Fibroblast of skin of back (primary cell): ENCODE measurements around the gene PRCD.

Experiments used
- DNase-seq: peaks from one replicate; pipeline ENCODE4 v3.0.0-alpha.2; 2013

Gene PRCD

DNA sequence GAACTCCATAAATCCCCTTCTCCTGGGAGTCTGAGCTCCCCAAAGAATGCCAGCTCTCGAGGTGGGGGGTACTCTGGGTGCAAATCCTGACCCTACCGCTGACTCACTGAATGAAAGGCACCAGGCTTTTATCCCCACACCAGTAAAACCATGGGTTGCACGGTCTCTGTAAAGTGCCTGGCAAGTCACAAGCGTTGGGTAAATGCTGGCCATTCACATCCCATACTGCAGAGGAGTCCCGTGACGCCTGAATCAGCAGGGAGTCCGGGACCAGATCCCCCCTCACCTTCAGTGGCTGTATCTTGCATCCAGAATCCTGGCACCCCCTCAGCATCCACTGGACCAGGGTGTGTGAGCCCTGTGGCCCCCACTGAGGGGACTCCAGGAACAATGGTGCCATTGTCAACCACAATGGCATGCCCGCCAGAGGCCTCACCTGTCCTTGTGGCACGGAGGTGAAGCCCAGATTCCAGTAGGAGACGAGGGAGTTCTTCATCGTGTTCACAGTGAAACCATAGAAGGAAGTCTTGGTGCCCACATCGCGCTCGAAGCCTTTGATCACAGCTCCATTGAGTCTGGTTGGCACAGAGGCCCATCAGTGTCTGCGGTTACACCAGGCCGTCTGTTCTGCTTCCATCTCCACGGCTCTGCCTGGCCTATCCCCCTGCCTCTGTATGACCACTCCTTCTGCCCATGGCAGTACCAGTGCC, 32.5 kb downstream of the PRCD start:
- no peak for DNase-seq

DNA sequence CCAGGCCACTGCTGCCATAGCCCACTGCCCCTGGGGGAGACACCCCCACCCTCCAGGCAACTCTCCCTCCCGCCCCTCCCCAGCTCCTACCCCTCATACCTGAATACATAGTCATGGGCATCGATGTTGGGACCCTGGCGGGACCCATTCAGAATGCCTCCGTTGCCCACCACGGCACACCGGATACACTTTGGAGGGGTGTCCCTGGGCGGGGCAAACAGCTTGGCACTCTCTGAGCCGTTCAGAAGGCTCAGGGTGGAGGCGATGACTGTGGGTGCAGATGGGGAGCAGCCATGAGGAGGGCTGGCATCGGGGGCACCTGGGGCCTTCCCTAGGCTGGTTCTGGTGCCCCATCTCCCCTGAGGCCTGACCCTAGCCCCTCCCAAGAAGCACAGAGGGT, 33.3 kb downstream of the PRCD start:
- DNase-seq: no peak

DNA sequence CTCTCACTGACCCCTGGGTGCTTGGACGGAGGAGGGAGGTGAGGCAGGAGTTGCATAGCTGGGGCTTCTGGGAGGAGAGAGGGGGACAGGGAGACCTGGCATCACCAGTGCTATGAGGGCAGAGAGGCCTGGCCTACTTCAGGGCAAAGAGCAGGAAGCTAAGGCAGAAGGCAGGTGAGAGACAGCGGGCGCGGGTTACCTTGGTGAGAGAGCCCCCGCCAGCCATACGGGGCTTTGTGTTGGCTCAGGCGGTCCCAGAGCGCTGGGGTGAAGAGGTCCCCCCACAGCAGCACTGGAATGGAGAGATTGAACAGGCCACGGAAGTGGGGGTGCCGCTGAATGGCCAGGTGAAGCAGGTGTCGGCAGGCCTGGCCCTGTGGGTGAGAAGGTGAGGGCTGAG, 34.3 kb downstream of the PRCD start:
- DNase-seq: no peak

DNA sequence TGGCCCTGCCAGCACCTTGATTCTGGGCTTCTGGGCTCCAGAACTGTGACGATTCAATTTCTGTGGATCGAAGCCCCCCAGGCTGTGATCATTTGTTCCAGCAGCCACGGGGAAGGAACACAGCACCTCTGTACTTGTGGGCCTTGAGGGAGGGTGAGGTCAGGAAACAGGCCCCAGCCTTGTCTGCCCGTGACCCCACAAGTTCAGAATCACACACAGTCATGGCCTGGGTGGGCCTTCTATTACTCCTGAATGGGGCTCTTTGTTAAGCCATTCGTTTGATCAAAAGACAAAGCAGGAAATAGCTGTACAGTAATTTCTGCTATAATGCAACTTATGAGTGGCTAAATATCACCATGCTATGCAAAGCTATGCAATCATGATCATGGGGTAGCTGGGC, 35.7 kb downstream of the PRCD start:
- no peak for DNase-seq

DNA sequence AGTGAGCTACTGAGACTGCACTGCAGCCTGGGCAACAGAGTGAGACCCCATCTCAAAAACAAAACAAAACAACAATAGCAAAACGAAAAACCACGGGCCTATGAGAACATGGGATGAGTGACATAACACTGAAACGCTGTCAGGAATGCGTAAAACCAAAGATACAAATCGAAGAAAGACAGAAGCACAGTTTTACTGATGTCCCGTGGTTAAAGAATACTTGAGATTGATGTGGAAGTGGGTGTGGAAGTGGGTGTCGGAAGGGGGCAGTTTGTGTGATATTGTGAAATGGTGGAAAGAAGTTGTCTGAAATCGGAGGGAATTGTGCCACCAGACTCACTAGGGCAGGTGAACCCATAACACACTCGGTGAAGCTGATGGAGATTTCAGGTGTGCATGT, 36.3 kb downstream of the PRCD start:
- no peak for DNase-seq

DNA sequence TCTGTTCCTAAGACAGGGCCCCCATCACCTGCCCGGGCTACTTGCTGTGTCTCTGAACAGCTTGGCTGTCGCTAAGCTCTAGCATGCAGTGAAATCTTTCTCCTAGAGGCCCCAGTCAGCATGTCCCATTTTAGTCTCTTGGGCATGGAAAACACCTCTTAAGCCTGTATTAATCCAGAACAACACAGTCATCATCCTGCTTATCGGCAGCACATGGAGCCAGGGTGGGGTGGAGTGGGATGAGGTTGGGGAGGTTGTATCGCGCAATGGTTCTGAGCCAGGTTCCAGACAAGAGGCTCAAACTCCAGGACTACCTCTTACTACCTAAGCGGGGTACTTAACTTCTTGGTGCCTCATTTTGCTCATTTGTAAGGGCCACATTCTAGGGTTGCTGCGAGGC, 38.0 kb downstream of the PRCD start:
- no peak for DNase-seq

DNA sequence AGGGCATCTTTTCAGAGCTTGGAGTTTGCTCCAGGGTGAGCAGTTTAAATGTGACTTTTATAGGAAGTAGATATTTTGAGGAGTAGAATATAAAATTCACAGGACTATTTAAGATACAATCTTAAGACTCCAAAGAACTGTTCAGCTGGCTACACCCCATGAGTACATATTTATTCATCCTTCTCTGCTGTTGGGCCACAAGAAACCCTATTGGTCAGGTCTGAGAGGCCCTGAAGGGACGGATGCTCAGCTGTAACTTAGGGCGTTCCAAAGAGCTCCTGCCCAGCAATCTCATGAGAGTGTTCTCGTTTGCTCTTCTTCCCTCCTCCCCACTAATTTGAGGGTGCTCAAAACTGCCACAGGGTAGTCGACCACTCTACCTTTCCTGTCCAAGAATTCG, 38.5 kb downstream of the PRCD start:
- DNase-seq: peak; percentile 17

DNA sequence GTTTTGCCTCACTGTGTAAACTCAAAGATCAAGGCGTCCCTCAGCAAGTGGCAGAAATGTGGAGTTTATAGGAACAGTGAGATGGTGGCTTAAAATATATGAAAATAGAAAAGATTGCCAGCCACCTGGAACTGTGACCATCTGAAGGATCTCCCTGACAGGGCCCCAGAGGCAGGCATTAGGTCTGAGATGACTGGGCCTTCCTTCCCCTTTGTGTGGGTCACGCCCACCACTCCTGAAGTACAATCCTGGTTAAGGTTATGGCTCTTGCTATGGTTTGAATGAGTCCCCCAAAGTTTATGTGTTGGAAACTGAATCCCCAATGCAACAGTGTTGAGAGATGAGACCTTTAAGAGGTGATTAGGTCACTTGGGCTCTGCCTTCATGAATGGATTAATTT, 39.4 kb downstream of the PRCD start:
- no peak for DNase-seq

DNA sequence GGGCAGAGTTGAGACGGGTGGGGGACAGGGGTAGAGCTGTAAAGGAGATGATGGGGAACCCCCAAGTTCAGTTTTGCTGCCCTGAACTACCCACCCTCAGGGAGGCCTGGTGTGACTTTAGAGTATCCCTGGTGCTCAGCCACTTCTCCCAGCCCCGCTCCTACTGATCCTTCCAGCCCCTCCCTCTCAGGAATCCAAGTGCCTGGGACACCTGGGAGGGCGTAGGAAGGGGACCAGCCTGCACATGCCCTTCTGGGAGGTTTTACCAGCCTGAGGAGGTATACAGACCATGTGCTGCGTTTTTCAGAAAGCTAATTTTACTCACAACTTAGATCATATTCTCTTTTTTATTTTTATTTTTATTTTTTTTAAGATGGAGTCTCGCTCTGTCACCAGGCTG, 41.7 kb downstream of the PRCD start:
- DNase-seq: no peak

DNA sequence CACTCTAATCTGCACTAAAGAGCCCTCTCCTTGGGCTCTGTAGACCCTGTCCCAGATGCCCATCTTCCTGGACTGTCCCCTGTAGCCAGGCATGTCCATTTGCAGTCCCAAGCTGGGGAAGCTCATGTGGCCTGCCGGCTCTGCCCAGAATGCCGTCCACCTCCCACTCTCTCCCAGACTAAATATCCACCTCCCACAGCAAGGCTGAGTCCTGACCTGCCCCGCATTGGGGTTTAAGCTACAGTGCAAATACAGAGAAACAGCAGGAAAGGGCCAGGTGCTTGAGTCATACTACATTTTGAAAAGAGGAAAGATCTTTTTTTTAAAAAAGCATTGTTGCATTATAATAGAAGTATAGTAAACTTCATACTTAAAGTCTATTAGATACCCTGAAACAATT, 42.8 kb downstream of the PRCD start:
- no peak for DNase-seq

DNA sequence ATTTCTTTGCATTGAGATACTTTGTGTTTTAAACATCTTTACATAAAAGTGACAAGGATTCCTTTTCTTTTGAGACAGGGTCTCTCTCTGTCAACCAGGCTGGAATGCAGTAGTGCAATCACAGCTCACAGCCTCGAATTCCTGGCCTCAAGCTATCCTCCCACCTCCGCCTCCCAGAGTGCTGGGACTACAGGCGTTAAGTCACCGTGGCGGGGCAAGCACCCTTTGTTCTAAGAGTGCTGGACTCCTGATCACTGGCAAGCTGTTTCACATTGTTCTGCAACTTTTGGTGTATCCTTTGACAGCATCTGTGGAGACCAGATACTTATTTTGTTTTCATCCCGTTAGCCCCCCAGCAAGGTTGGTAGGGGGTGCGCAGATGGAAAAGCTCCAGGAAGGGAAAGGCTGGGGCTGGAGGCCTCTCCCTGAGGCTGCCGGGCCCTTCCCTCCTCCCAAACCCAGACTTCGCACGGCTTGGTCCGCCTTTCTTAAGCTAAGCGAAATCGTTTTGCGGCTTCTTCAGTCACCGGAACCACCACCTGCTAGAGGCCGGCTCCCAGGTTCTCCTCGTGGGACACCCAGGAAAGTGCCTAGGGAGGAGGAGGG, 44.7 kb downstream of the PRCD start:
- DNase-seq: no peak

DNA sequence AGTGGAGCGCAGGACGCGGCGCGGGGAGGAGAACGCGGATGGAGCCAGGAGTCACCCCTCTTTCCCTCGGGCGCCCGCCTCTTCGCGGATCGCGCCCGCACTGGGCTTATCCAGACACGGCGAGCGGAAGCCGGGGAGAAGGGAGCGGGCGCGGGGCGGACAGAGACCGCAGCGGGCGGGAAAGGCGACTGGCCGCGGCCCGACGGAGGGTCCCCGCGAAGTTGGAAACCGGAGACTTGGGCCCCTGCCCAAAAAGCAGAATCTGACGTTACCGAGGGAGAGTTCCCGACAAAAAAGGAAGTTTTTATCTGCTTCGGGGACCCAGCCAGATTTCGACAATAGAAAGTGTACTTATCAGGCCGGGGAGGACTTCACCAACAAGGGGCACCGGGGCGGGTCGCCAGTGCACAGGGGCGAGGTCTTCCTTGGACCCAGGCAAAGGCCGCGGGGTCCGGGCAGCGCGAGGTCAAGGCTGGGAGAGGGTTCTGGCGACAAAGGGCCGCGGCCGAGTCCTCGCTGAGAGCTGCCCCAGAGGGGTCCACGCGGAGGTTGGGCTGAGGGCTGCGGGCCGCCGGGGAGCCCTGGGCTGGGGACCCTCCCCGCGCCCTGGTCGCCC, 45.3 kb downstream of the PRCD start:
- DNase-seq: peak; percentile 7

DNA sequence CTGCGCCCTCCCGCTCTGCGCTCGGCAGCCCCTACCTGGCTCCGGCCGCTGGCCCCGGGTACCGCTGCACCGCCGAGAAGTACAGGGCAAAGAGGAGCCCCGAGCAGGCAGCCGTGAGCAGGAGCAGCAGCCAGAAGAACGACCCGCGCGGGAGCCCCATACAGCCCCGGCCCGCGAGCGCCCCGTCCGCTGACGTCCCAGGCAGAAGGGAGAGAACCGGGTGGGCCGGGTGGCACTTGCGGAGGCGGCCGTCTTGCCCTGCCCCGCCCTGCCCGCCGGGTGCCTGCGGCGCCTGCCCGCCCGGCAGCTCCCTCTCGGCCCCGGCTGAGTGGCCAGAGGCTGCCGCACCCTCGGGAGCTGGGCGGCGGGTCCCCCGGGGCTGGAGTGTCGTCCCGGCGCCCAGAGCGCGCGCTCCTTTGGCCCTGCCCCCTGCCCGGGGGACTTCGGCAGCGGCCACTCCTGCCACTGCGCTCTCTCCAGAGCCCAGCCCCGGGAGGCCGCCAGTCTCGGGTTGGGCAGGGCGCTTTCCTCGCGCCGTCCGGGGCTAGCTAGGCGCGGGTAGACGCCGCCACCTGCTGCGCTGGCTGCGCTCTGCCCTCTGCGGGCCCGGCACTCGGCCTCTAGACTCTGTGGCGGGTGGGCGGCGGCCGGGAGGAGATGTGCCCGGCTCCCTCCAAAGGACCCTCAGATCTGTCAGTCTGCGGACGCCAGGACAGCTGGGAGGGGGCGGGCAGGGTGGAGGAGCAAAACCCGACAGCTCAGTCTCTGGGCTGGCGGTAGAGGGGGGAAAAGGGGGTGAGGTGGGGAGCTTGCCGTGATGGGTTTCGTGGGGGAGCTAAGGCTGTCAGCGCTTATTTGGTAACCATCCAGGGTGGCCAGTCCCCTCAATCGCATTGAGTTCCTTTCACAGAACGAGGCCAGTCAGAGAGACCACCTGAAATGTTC, 46.1 kb downstream of the PRCD start, which contains the start of gene ST6GALNAC2:
Gene ST6GALNAC2 (minus strand): TSS at position 212 of the 945 bp plus-strand sequence. CDS start 52 bp downstream, at position 160.
- peak; percentile 45 for DNase-seq

DNA sequence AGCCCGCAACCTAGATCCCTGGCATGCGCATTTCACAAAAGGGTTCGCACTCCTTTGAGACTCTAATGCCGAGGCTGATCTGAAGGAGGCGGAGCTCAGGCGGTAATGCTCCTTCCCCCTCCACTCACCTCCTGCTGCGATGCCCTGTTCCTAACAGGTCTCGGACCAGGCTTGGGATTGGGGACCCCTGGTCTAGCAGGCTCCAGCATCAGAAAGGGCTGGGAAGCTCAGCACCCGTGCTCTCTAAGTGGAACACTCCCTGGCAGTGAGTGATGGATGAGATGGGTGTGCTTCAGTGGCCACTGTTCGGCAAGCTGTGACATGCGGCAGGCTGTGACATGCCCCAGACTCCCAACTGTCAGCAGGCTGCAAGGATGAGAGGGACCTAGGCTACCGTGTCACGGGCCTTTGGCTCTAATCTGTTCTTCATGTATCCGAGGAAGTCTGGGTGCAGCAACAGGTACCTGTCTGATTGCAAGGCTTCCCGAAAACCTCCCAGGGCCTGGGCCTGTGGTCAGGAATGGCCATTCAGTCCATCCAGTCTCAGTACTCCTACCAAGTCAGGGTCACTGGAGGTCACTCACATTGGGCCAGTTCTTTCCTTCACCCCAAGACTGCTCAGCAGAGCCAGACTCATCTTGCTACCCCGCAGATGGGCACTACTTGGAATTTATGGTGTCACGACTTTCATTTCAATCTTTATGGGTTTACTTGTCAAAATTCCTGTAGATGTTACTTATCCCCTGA, 47.1 kb downstream of the PRCD start:
- DNase-seq: no peak

DNA sequence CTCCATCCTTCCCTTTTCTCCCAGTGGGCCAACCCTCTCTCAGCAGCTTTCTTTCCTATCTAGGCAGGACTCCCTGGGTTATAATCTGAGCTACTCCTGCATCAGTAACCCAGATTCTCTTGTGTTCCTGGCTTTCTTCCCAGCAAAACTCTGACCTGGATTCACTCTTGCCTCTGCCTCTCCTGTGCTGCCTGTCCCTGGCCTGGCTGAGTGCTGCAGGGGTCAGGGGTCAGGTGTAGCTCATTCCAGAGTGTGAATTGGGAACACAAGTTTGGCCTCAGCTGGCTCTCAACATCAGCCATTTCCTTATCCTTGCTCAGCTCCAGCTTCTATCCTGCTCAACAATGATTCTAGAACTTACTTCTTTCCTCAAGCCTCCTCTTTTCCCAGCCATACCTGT, 48.3 kb downstream of the PRCD start:
- DNase-seq: no peak

DNA sequence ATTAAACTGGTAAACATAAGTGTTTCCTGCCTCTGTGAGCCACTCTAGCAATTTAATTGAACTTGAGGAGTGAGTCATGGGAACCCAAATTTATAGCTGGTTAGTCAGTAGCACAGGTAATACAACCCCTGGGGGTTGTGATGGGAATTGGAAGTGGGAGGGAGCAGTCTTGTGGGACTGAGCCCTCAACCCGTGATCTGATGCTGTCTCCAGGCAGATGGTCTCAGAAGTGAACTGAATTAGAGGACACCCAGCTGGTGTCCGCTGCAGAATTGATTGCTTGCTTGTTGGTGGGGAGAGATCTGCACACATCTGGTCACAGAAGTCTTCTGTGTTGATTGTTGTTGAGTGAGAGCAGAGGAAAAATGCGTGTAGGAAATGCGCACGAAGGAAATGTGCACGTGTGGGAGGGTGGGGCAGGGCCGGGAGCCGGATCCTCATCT, 53.6 kb downstream of the PRCD start:
- DNase-seq: no peak

DNA sequence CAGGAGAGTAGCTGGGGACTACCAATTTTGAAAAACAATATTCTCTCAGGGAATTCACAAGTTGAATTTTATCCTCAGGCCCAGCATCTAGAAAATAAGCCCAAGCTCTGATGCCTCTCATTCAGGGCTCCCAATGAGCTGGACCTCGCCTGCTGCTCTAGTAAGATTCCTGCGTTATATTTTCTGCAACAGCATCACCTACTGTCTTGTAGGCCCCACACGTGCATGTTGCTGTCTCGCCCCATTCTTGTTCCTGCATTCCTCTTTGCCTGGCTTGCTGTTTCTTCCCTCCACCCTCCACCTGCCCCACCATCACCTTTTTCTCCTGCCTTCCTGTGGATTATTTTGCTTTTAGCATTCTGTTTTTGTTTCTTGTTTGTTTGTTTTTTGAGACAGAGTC, 54.1 kb downstream of the PRCD start:
- DNase-seq: no peak

DNA sequence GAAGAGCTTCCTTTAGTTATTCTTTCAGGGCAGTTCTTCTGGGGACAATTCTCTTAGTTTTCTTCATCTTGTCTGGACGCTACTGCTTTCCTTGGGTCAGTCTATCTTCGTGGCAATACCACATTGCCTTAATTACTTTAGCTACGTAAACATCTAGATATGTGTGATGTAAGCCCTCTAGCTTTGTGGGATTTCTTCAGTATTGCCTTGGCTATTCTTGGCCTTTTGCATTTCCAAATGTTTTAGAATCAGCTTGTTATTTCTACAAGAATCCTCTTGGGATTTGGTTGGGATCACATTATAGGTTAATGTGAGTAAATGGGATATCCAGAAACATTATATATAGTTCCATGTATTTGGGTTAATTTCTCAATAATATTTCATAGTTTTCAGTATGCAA, 54.8 kb downstream of the PRCD start:
- no peak for DNase-seq
